HG02588 (cell line): Measurements from ENCODE around the gene HMCN1.
"Not testable (repeated sequence)": the region's sequence is repeated elsewhere in the genome, so short reads cannot be mapped to it uniquely, and the experiment has no call there.

Source experiments
- ATAC-seq: cut with Tn5 transposase; IDR thresholded peaks from one replicate; pipeline ENCODE4 v1.9.1; 2021; ENCODE audit warnings: mild to moderate bottlenecking, moderate library complexity; ENCODE audit not compliant: unreplicated experiment

The HMCN1 gene

DNA sequence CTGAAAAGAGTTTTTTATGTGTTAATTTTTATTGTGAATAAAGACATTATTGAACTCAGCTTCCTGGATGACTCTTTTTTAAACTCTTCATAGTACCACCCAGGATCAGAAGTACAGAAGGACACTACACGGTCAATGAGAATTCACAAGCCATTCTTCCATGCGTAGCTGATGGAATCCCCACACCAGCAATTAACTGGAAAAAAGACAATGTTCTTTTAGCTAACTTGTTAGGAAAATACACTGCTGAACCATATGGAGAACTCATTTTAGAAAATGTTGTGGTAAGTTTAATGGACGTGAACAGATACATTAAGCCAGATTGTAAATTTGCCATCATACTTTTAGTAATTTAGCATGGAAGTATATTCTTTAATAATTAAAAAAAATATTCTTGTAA, 391.3 kb downstream of the HMCN1 start:
- no peak for ATAC-seq

DNA sequence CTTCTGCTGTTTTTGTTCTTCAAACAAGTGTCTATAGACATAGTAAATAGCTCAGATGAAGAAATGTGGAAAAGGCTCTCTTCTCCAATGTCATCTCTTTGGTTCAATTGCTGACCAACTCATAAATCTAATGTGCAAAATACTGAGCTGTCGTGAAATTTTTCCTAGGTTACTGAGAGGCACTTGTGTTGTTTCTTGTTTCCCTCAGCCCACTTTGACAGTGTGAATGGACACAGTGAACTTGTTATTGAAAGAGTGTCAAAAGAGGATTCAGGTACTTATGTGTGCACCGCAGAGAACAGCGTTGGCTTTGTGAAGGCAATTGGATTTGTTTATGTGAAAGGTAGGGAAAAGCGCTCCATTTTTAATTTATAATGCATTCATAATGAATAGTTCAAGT, 395.6 kb downstream of the HMCN1 start:
- no peak for ATAC-seq

DNA sequence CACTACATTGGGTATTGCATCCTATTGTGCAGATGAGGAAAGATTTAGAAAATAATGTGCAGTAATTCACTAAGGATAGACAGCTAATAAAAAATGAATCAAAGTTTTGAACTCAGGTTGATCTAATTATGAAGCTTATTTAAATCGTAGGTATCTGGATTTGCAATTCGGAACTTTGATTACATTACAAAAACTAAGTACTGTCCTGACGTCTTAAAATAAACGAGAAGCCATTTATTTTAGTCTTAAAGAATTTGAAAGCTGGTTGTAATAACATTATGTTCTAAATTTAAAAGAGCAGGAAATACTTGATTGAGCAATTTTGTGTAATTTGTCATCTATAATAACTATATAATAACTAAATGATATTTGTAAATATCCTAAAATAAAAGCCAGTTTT, 404.9 kb downstream of the HMCN1 start:
- ATAC-seq, result no peak

DNA sequence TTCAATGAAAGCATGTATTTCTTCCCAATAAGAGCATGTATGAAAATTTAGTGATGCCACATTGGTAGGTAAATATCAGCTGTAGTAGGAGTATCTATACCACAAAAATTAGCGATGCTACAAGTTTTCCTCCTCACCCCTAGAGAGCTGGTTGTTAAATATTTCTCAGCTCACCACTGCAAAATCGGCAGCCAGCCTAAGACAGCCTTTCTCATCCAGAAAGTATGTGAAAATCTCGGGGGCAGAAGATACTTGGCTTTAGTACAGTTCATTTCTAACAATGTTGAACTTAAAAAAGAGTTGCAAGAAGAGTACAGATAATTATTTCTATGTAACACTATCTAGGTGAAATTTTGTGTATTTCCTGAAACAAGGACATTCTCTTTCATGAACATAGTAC, 405.5 kb downstream of the HMCN1 start:
- no peak for ATAC-seq

DNA sequence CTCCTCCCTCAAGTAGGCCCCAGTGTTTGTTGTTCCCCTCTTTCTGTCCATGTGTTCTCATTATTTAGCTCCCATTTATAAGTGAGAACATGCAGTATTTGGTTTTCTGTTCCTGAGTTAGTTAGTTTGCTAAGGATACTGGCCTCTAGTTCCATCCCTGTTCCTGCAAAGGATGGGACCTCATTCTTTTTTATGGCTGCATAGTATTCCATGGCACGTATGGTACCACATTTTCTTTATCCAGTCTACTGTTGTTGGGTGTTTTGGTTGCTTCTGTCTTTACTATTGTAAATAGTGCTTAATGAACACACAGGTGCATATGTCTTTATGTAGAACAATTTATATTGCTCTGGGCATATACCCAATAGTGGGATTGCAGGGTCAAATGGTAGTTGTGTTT, 408.0 kb downstream of the HMCN1 start:
- no peak for ATAC-seq

DNA sequence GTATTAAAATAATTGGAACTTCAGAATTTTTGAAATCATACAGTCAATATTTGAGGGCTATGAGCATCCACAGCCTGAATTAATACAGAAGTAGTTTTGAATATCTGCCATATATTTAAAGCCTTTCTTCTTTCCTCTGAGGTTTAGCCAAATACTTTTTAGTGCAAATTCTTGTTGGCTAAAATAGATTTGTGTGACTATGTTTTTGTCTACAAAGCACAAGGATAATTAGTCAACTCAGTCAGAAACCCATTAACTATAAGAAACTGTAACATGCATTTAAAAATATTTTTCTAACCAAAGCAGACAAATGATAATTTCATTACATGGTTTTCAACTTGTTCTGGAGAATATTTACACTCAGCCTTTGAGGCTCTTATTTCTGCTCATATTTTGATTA, 408.7 kb downstream of the HMCN1 start:
- ATAC-seq, result no peak

DNA sequence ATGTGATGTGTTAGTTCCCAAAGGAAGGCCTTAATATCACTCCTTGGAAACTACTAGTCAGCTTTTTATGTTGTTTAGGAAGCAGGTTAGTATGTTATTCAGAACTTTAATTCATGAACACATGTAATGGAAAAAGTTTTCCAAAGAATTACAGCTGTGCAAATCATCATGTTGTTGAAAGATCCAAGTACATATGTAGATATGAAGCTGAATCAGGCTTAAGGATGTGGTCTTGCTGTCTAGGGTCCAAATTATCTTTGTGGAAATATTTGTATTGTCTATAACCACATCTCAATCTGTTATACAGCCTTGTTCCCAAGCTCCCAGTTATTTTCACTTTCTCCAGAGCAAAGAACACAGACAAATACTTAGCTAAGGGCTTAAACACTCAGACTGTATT, 409.3 kb downstream of the HMCN1 start:
- ATAC-seq, result no peak

DNA sequence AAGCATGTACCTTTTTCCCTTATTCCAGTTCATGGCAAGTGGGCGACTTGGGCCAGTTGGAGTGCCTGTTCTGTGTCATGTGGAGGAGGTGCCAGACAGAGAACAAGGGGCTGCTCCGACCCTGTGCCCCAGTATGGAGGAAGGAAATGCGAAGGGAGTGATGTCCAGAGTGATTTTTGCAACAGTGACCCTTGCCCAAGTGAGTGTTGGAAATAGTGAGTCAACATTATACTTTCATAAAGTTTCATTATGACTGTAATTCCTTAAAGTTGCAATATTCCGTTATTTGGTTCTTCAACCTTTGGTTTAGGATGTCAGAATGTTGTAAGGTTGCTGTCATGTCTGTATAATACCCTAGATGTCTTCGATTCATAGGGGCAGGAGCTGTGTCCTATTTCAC, 410.3 kb downstream of the HMCN1 start:
- ATAC-seq, result no peak

DNA sequence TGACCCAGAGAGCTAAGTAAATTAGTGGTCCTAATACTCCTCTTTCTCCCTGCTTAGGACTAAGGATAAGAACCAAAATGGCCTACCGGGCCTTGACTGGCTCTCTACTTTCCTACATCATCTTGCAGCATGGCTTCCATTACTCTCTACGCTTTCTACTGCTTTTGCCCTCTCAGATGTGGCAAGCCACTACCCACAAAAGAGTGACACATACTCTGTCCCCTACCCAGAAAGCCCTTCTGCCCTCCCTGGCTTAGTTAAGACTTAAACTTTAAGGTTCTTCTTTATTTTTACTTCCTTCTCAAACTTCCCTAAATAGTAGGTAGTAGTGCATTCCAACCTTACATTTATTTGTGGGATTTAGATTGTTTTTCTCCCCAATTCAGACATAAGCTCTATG, 412.8 kb downstream of the HMCN1 start:
- no peak for ATAC-seq

DNA sequence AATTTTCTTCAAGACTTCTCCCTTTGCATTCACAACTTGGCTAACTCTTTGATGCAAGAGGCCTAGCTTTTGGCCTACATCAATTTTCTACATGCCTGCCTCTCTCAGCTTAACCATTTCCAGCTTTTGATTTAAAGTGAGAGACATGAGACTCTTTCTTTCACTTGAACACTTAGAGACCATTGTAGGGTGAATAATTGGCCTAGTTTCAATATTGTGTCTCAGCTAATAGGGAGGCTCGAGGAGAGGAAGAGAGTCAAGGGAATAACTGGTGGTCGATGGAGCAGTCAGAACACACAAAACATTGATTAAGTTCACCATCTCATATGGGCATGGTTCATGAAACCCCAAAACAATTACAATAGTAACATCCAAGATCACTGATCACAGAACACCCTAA, 415.4 kb downstream of the HMCN1 start:
- no peak for ATAC-seq

DNA sequence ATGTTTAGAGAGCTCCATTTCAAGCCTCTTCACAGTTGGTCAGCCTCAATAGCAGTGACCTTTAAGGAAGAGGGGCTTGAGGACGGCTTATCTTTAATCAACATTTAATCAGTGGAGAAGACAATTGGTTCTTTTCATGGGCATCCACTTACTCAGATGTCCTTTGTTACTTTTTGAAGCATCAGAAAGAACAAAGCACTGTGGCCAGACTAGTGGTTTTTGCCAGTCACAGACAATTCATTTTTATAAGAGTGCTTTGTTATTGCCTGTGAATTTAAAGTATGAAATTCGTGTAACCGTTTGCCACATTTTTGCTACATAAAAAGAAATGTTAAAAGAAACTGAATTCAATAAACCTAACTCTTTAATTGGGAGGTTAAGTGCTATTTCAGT, 418.0 kb downstream of the HMCN1 start:
- ATAC-seq, result no peak

DNA sequence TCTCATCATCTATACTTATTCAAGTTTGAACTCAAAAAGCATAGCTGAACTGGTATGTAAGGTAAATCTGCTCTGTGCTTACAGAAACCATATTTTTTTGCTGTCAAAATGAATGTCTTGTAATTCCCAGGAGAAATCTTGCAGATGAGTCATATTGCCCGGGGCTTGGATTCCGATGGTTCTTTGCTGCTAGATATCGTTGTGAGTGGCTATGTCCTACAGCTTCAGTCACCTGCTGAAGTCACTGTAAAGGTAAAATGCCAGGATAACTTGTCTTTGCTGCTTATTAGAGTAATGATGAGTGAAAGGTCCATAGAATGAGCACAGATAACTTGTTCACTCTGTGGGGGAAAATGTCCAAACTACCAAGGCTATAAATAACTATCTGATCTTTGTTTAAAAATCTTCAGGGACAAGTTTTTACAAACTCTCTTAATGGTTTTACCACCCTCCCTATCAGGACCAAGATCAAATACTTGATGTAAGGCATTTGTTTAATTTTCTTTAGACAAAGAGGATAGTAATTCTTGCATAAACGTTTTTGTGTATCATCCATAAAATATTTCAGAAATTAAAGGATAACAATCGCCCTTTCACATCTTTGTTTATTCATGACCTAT, 418.5 kb downstream of the HMCN1 start:
- no peak for ATAC-seq

DNA sequence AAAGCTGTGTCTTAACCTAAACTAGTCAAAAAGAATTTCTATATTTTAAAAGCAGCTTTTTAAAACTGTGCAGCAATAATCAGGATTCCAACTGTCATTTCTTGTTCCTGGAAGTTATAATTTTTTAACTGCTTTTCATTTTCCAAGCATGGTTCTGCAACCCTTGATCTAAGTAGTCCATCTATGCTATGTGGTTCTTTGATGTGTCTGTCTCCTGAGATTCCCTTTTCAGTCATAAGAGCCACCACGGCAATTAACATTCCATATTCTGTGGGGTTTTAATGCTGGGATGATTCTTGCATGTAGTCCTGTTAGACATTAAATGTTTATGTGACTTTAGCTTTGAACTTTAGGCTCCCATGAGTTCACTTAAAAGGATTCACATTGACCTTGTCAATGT, 420.5 kb downstream of the HMCN1 start:
- no peak for ATAC-seq

DNA sequence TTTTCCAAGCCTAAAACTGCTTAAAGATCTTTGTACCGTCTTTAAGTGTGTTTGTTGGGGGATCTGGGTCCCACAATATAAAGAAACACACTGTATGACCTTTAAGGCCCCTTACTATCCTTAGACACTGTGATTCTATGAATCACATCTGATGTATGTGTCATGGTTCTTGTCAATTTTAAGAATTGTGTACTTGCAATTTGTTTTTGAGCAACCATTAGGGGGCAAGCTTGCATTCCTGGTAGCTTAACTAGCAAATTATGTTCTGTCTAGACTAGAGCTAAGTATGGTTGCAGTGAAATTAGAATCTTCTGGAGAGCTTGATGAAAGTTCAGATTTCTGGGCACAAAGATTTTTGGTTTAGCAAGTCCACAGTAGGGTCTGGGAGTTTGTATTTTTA, 421.4 kb downstream of the HMCN1 start:
- no peak for ATAC-seq

DNA sequence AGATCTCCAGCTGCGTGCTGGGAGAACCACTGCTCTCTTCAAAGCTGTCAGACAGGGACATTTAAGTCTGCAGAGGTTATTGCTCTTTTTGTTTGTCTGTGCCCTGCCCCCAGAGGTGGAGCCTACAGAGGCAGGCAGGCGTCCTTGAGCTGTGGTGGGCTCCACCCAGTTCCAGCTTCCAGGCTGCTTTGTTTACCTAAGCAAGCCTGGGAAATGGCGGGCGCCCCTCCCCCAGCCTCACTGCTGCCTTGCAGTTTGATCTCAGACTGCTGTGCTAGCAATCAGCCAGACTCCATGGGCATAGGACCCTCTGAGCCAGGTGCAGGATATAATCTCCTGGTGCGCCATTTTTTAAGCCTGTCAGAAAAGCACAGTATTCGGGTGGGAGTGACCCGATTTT, 428.7 kb downstream of the HMCN1 start:
- ATAC-seq, result not testable (repeated sequence)

DNA sequence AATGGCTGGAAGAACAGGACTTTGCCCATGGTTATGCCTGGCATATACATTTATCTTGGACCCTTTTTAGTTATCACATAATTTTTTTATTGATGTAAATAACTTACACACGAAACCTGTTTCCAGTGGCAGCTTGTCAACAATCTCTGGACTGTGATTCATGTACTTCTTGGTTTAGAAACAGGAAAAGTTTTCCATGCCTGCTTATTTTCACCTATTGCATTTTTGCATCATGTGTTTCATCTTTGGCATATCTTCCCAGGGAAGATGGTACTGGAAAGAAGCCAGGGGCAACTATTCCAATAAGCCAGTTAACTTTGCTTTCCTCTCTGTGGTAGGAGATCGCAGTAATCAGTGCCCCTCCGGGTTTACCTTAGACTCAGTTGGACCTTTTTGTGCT, 430.6 kb downstream of the HMCN1 start:
- no peak for ATAC-seq

DNA sequence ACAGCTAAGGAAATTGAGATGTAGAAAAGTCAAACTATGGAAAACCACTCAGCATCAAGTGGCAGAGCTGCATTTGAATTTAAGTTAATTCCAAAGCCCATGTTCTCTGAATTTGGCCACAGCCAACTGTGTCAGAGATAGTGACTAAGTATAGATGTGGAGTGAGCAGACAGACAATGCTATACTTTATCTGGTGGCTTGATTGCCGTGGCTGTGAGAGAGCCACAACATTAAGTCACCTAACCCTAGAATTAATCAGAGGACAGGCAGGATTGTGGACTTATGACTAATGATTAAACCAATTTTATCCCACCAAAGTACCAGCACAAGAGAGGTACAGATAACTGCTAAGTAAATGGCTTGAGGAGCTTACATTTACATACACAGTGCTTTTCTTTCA, 431.1 kb downstream of the HMCN1 start:
- ATAC-seq, result no peak

DNA sequence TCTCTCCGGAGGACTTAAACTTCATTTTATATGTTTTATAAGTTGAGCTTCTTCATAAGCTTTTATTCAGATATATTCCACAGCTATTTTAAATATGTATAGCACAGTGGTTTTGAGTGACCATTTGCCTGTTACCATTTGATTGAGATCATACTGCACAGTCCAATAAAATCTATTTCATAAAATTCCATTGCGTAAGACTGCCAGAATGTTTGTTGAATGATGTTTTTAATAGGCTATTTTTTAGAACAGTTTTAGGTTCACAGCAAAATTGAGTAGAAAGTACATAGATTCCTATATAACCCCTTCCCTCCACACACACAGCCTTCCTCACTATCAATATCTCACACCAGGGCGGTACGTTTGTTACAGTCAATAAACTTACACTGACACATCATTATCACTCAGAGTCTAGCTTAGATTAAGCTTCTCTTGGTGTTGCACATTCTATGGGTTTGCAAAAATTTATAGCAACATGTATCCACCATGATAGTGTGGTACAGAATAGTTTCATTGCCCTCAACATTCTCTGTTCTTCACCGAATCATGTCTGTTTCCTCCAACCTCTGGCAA, 433.0 kb downstream of the HMCN1 start:
- ATAC-seq, result no peak

DNA sequence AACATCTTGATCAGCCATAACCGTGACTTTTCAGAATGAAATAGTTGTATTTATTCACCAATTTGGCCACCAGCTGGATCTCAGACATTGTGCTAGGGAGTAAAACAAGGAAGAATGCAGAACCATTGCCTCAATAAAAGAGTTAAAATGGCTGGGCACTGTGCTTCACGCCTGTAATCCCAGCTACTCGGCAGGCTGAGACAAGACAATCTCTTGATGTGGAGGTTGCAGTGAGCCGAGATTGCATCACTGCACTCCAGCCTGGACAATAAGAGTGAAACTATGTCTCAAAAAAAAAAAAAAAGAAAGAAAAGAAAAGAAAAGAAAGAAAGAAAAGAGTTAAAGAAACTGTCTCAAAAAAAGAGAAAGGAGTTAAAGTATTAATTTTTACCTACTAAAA, 441.4 kb downstream of the HMCN1 start:
- ATAC-seq, result no peak

DNA sequence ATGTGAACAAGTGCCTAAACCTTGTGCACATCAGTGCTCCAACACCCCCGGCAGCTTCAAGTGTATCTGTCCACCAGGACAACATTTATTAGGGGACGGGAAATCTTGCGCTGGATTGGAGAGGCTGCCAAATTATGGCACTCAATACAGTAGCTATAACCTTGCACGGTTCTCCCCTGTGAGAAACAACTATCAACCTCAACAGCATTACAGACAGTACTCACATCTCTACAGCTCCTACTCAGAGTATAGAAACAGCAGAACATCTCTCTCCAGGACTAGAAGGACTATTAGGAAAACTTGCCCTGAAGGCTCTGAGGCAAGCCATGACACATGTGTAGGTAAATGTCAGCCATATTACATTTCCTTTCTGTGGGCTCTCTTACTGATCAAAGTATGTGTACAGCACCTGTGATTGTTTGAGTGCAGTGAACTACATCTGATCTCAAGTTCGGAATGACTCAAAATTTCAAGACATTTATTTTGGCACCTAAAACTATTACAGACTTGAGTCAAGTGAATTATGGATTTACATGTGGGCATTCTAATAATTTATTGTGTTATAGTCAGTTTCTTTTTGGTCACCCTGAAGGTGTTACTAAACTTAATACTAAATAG, 444.3 kb downstream of the HMCN1 start:
- no peak for ATAC-seq

DNA sequence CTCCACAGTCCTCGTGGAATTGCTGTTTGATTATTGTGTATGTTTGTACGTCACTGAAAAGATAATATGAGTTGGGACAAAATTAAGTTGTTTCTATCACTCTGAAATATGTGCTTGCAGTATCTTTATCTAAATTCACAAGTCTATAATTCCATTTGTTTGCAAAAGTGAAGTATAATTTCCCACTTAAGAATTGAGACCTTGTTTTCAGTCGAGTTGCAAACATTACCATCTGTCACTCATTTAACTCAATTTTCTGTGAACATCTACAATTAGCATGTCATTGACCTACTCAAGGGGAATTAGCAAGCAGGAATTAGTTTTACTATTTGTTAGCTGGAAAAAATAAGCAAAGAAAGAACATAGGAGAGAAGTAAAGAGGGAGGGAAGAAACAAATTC, 445.0 kb downstream of the HMCN1 start:
- ATAC-seq, result no peak

DNA sequence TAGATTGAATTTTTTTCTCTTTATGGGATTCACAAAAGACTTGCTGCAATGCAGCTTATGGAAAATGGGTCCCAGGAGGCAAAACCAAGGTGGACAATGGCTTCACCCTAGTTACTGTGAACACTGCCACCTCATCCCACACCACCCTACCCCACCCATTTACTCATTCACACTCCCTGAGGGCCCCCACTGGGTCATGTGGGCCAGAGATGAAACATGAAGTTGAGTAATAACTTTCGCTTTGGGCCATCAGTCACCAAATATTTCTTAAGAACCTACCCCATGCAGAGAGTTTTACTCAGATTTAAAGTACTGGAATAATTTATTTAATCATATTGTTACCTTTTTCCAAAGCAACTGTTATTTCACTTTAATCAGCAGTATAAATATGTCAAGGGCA, 449.0 kb downstream of the HMCN1 start:
- peak; percentile 67 for ATAC-seq
